ENCODE measurements around the gene CMPK2. TPM values are rescaled to one million over a fixed set of nuclear protein-coding genes. Genes with fewer than 3 reads are reported as not detected.

Gene CMPK2
- total and polyA plus RNA-seq, 7 donors: 1.8 to 26.1 (median 9.3) TPM

- Histone ChIP-seq H3K4me3 (no peak overlapping the region), H3K27me3 (no peaks in the 10 kb centered on the region), H3K27ac (no peak overlapping the region), H3K4me1 (no peaks in the 10 kb centered on the region), H3K36me3 (no peaks in the 10 kb centered on the region), H3K9me3 (no peaks in the 10 kb centered on the region)
- no peak for DNase-seq
- WGBS, 2 donors: 88 to 89% methylated on average over 1 of the region's 1 CpG
- intact Hi-C loops (cut with DNase I): no loop called here
- TF ChIP-seq CTCF (IDR thresholded peaks at IDR 0.05): no peak
- no peak for TF ChIP-seq POLR2A (IDR thresholded peaks at IDR 0.05)
- TF ChIP-seq POLR2AphosphoS5 (IDR thresholded peaks at IDR 0.05): no peak
- TF ChIP-seq EP300 (IDR thresholded peaks at IDR 0.05): no peak
These were observed 57.3 kb downstream of the CMPK2 start for GRCh38 chr2:6808426-6808825.

DNA sequence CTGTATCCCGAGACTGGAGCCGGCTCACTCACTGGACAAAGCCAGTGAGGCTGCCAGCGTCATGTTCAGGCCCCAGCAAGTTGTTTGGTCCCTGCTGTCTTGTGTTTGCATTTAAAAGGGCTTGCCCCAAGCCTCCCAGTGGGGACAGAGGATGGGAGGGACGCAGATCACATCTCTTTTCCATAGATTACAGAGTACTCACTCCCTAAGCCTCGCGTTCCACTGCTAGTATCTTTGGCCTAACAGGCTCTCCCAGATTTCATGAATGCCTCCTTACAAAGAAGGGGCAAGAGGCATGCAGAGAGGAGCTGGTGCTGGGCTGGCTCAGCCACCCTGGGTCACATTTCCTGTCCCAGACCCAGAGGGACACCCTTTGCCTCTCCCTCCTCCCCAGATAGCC, 59.1 kb downstream of the CMPK2 start:
- H3K4me3 ChIP-seq: no peak overlapping the region
- intact Hi-C loops (cut with DNase I): no loop called here
- H3K36me3 ChIP-seq: no peaks in the 10 kb centered on the region
- TF ChIP-seq EP300 (IDR thresholded peaks at IDR 0.05) (no peak), POLR2AphosphoS5 (IDR thresholded peaks at IDR 0.05) (no peak), POLR2A (IDR thresholded peaks at IDR 0.05) (no peak), CTCF (IDR thresholded peaks at IDR 0.05) (no peak)
- H3K4me1 ChIP-seq: no peaks in the 10 kb centered on the region
- no peaks in the 10 kb centered on the region for H3K27me3 ChIP-seq
- no peak overlapping the region for H3K27ac ChIP-seq
- no peak for DNase-seq
- 36 to 69% methylated on average over 6 of the region's 6 CpGs for WGBS, 2 donors
- H3K9me3 ChIP-seq: no peaks in the 10 kb centered on the region

GRCh38 chr2:6800553-6800952, 65.2 kb downstream of the CMPK2 start:
- no peaks in the 10 kb centered on the region for H3K9me3 ChIP-seq
- DNase-seq: no peak
- WGBS, 2 donors: 66 to 79% methylated on average over 5 of the region's 5 CpGs
- no peak overlapping the region for H3K4me3 ChIP-seq
- H3K4me1 ChIP-seq: no peaks in the 10 kb centered on the region
- intact Hi-C loops (cut with DNase I): no loop called here
- H3K27me3 ChIP-seq: no peaks in the 10 kb centered on the region
- no peak for TF ChIP-seq EP300 (IDR thresholded peaks at IDR 0.05)
- no peak for TF ChIP-seq POLR2AphosphoS5 (IDR thresholded peaks at IDR 0.05)
- TF ChIP-seq CTCF (IDR thresholded peaks at IDR 0.05): no peak
- TF ChIP-seq POLR2A (IDR thresholded peaks at IDR 0.05): no peak
- H3K36me3 ChIP-seq: no peaks in the 10 kb centered on the region
- H3K27ac ChIP-seq: no peak overlapping the region

Other genes with a start within 250 kb of the CMPK2 start
- gene RSAD2, start 11.9 kb upstream of the CMPK2 start, total RNA-seq: 10 to 100 TPM in 3 of 4 donors, 1 to 10 TPM in 1; 7.2 to 13.2 (median 11.3) TPM
- gene RSAD2, start 11.9 kb upstream of the CMPK2 start, polyA plus RNA-seq: 10 to 100 TPM in 2 of 3 donors, 1 to 10 TPM in 1; 1.2 to 22.3 (median 14.3) TPM
- gene RNF144A, start 51.5 kb upstream of the CMPK2 start, total RNA-seq: 10 to 100 TPM in 3 of 4 donors, 1 to 10 TPM in 1; 5.7 to 14.2 (median 12.3) TPM
- gene RNF144A, start 51.5 kb upstream of the CMPK2 start, polyA plus RNA-seq: 10 to 100 TPM in 1 of 3 donors, 1 to 10 TPM in 2; 4.8 to 13.2 (median 8.4) TPM

Measured in sigmoid colon (tissue), 7 donors.